SK-N-SH treated with all-trans-retinoic acid at 6 μM for 48 hours (cell line): ENCODE measurements around the gene CNN2.

Source experiments
- ATAC-seq: fragments of 200-7000 bp; cut with Tn5 transposase; 3 replicates; pipeline ENCODE4 v1.9.1; 2020; ENCODE audit warnings: mild to moderate bottlenecking, moderate library complexity
- ARNTL ChIP-seq: fragments of 450-650 bp; formaldehyde crosslinking; IDR thresholded peaks from 2 replicates; pipeline ENCODE4 v1.5.0; 2020; ENCODE audit warnings: low read depth, mild to moderate bottlenecking, moderate library complexity, borderline replicate concordance
- BACH2 ChIP-seq: fragments of 250-450 bp; sonication (Bioruptor Pico); IDR thresholded peaks from 2 replicates; pipeline ENCODE4 v1.9.0; 2021; ENCODE audit warnings: mild to moderate bottlenecking, borderline replicate concordance
- ESRRG ChIP-seq: fragments of 250-450 bp; sonication (Bioruptor Pico); IDR thresholded peaks from 2 replicates; pipeline ENCODE4 v1.6.1; 2021; ENCODE audit warnings: mild to moderate bottlenecking
- ISL1 ChIP-seq: fragments of 250-450 bp; sonication (Bioruptor Pico); IDR thresholded peaks from 2 replicates; pipeline ENCODE4 v2.1.2; 2022; ENCODE audit warnings: mild to moderate bottlenecking, moderate library complexity
- OSR1 ChIP-seq: fragments of 250-450 bp; sonication (Bioruptor Pico); IDR thresholded peaks from 2 replicates; pipeline ENCODE4 v1.8.0; 2022; ENCODE audit warnings: moderate library complexity, mild to moderate bottlenecking, inconsistent platforms
- PPARA ChIP-seq: fragments of 250-450 bp; sonication (Bioruptor Pico); IDR thresholded peaks from 2 replicates; pipeline ENCODE4 v1.5.0; 2020; ENCODE audit warnings: mild to moderate bottlenecking, borderline replicate concordance
- RARB ChIP-seq: fragments of 250-450 bp; sonication (Bioruptor Pico); IDR thresholded peaks from 2 replicates; pipeline ENCODE4 v1.8.0; 2021; ENCODE audit warnings: mild to moderate bottlenecking, moderate library complexity
- SNAI2 ChIP-seq: fragments of 250-450 bp; sonication (Bioruptor Pico); IDR thresholded peaks from 2 replicates; pipeline ENCODE4 v1.5.0; 2020; ENCODE audit warnings: mild to moderate bottlenecking, moderate library complexity
- TCF4 ChIP-seq: fragments of 250-450 bp; sonication (Bioruptor Pico); IDR thresholded peaks from 2 replicates; pipeline ENCODE4 v1.8.0; 2021; ENCODE audit warnings: mild to moderate bottlenecking, moderate library complexity, borderline replicate concordance
- ZFP3 ChIP-seq: fragments of 250-450 bp; sonication (Bioruptor Pico); IDR thresholded peaks from 2 replicates; pipeline ENCODE4 v1.5.0; 2020; ENCODE audit warnings: mild to moderate bottlenecking, moderate library complexity
- ZFP30 ChIP-seq: fragments of 450-650 bp; formaldehyde crosslinking; IDR thresholded peaks from 2 replicates; pipeline ENCODE4 v1.5.0; 2022; ENCODE audit warnings: mild to moderate bottlenecking, moderate library complexity
- ZNF565 ChIP-seq: fragments of 450-650 bp; formaldehyde crosslinking; conservative IDR thresholded peaks from 2 replicates; pipeline ENCODE4 v1.5.0; 2020; ENCODE audit warnings: low read depth, mild to moderate bottlenecking, moderate library complexity
- ZNF70 ChIP-seq: fragments of 450-650 bp; formaldehyde crosslinking; IDR thresholded peaks from 2 replicates; pipeline ENCODE4 v1.5.0; 2020; ENCODE audit warnings: mild to moderate bottlenecking, moderate library complexity
- ZNF8 ChIP-seq: fragments of 450-650 bp; formaldehyde crosslinking; IDR thresholded peaks from 2 replicates; pipeline ENCODE4 v1.5.0; 2020; ENCODE audit warnings: mild to moderate bottlenecking, moderate library complexity
- TF ChIP-seq, protein P1 (sequence below): fragments of 250-450 bp; sonication (Bioruptor Pico); IDR thresholded peaks from 2 replicates; pipeline ENCODE4 v1.8.0; 2020; ENCODE audit warnings: mild to moderate bottlenecking, moderate library complexity, borderline replicate concordance
- TF ChIP-seq, protein P2 (sequence below): fragments of 250-450 bp; sonication (Bioruptor Pico); IDR thresholded peaks from 2 replicates; pipeline ENCODE4 v1.5.1; 2020; ENCODE audit warnings: low read depth, mild to moderate bottlenecking, moderate library complexity
- TF ChIP-seq, protein P3 (sequence below): fragments of 250-450 bp; sonication (Bioruptor Pico); IDR thresholded peaks from 2 replicates; pipeline ENCODE4 v1.5.1; 2021; ENCODE audit warnings: mild to moderate bottlenecking, moderate library complexity
- TF ChIP-seq, protein P4 (sequence below): fragments of 250-450 bp; sonication (Bioruptor Pico); IDR thresholded peaks from 2 replicates; pipeline ENCODE4 v1.8.0; 2021; ENCODE audit warnings: low read depth, mild to moderate bottlenecking, moderate library complexity, borderline replicate concordance

The CNN2 gene

DNA sequence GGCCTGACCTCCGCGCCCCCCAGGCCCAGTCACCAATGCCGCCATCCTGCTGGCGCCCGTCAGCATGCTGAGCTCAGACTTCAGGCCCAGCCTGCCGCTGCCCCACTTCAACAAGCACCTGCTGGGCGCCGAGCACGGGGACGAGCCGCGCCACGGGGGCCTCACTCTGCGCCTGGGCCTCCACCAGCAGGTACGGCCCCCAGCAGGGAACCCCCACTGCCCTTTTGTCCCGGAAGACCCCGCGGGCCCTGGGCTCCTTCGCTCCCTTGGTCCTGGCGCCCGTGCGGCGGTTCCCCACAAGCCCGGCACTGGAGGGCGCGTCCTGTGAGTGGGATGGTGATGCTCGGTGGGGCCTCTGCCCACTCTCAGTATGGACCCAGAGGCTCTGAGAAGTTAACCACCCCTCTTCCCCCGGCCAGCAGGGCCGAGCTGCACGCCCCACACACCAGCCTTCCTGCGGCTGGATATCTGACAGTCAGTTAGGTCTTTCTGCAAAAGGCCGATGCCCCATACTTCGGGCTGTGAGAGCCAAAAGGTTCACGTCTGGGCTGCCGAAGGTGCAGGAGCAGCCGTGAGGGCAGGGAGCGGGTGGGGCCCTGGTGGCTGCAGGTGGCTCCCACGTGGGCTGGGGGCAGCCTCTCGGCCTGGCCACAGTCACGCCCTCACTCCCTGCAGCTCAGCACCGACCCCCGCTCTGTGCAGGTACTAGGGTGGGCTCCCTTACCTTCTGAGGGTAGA, 34.3 kb upstream of the CNN2 start:
- TF ChIP-seq, protein P1, sequence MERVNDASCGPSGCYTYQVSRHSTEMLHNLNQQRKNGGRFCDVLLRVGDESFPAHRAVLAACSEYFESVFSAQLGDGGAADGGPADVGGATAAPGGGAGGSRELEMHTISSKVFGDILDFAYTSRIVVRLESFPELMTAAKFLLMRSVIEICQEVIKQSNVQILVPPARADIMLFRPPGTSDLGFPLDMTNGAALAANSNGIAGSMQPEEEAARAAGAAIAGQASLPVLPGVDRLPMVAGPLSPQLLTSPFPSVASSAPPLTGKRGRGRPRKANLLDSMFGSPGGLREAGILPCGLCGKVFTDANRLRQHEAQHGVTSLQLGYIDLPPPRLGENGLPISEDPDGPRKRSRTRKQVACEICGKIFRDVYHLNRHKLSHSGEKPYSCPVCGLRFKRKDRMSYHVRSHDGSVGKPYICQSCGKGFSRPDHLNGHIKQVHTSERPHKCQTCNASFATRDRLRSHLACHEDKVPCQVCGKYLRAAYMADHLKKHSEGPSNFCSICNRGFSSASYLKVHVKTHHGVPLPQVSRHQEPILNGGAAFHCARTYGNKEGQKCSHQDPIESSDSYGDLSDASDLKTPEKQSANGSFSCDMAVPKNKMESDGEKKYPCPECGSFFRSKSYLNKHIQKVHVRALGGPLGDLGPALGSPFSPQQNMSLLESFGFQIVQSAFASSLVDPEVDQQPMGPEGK (CRISPR knock-in tag) = no peak
- no peak for TF ChIP-seq ARNTL (CRISPR knock-in tag)
- no peak for TF ChIP-seq ZNF70 (CRISPR knock-in tag)
- TF ChIP-seq RARB (CRISPR knock-in tag) = no peak
- TF ChIP-seq ESRRG (CRISPR knock-in tag) = no peak
- no peak for TF ChIP-seq ISL1 (CRISPR knock-in tag)
- no peak for TF ChIP-seq ZNF565 (CRISPR knock-in tag)
- TF ChIP-seq, protein P2, sequence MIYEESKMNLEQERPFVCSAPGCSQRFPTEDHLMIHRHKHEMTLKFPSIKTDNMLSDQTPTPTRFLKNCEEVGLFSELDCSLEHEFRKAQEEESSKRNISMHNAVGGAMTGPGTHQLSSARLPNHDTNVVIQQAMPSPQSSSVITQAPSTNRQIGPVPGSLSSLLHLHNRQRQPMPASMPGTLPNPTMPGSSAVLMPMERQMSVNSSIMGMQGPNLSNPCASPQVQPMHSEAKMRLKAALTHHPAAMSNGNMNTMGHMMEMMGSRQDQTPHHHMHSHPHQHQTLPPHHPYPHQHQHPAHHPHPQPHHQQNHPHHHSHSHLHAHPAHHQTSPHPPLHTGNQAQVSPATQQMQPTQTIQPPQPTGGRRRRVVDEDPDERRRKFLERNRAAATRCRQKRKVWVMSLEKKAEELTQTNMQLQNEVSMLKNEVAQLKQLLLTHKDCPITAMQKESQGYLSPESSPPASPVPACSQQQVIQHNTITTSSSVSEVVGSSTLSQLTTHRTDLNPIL = no peak
- TF ChIP-seq TCF4 (CRISPR knock-in tag) = no peak
- TF ChIP-seq SNAI2 (CRISPR knock-in tag) = no peak
- no peak for TF ChIP-seq PPARA
- TF ChIP-seq OSR1 (CRISPR knock-in tag) = no peak
- TF ChIP-seq, protein P3, sequence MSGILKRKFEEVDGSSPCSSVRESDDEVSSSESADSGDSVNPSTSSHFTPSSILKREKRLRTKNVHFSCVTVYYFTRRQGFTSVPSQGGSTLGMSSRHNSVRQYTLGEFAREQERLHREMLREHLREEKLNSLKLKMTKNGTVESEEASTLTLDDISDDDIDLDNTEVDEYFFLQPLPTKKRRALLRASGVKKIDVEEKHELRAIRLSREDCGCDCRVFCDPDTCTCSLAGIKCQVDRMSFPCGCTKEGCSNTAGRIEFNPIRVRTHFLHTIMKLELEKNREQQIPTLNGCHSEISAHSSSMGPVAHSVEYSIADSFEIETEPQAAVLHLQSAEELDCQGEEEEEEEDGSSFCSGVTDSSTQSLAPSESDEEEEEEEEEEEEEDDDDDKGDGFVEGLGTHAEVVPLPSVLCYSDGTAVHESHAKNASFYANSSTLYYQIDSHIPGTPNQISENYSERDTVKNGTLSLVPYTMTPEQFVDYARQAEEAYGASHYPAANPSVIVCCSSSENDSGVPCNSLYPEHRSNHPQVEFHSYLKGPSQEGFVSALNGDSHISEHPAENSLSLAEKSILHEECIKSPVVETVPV (CRISPR knock-in tag) = no peak
- TF ChIP-seq ZFP30 = no peak
- no peak for TF ChIP-seq ZNF8 (CRISPR knock-in tag)
- TF ChIP-seq ZFP3 (CRISPR knock-in tag) = no peak
- TF ChIP-seq, protein P4, sequence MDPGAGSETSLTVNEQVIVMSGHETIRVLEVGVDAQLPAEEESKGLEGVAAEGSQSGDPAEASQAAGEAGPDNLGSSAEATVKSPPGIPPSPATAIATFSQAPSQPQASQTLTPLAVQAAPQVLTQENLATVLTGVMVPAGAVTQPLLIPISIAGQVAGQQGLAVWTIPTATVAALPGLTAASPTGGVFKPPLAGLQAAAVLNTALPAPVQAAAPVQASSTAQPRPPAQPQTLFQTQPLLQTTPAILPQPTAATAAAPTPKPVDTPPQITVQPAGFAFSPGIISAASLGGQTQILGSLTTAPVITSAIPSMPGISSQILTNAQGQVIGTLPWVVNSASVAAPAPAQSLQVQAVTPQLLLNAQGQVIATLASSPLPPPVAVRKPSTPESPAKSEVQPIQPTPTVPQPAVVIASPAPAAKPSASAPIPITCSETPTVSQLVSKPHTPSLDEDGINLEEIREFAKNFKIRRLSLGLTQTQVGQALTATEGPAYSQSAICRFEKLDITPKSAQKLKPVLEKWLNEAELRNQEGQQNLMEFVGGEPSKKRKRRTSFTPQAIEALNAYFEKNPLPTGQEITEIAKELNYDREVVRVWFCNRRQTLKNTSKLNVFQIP = no peak
- no peak for ATAC-seq

DNA sequence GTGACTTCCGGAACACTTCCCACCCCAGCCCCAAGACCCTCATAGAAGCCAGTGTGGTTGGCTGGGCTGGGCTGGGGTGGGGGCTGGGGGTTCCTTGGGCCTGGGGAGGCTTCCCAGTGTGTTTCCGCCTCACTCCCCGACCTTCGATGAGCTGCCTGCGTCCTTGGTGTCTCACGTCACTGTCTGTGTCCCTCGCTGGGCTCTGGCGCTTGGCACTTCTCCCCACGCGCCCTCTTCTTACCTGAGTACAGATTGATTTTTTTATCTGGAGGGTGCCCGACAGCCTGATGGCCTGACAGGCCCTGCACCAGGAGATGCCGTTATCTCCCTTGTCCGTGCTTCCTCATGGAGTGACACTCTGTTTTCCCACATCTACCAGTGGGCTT, 33.7 kb upstream of the CNN2 start:
- TF ChIP-seq OSR1 (CRISPR knock-in tag) = no peak
- no peak for TF ChIP-seq ISL1 (CRISPR knock-in tag)
- TF ChIP-seq, protein P3 (CRISPR knock-in tag) = no peak
- TF ChIP-seq SNAI2 (CRISPR knock-in tag) = no peak
- no peak for TF ChIP-seq BACH2 (CRISPR knock-in tag)
- TF ChIP-seq, protein P2 = no peak
- TF ChIP-seq, protein P1 (CRISPR knock-in tag) = no peak
- no peak for ATAC-seq
